ENCODE measurements around the gene LRRC8B.

- TF ChIP-seq CTCF (IDR thresholded peaks at IDR 0.05), result no peak
- TF ChIP-seq POLR2A (IDR thresholded peaks at IDR 0.05), result no peak
- TF ChIP-seq EP300 (IDR thresholded peaks at IDR 0.05), result no peak
These were observed 10.9 kb downstream of the LRRC8B start for GRCh38 chr1:89535537-89535936.
